Esophagus squamous epithelium (tissue), 5 donors: ENCODE measurements around the gene RNF168. TPM values are rescaled to one million over a fixed set of nuclear protein-coding genes. Genes with fewer than 3 reads are reported as not detected.
A peak's percentile ranks its signal among the peaks of the same experiment; 100 is the strongest.
"Not testable (repeated sequence)": the region's sequence is repeated elsewhere in the genome, so short reads cannot be mapped to it uniquely, and the experiment has no call there.

Experiments used
- DNase-seq: peaks from one replicate; lab custom pipeline; 2025; lab: John Stamatoyannopoulos, UW
- H3K27ac ChIP-seq, 4 donors: fragments of 200-600 bp; sonication (generic); one replicate each; pipeline ENCODE4 v1.5.1; 2016 to 2019; ENCODE audit warnings: mild to moderate bottlenecking in 1 of 4
- H3K27me3 ChIP-seq, 4 donors: fragments of 200-600 bp; sonication (generic); 1 replicate in 3 of 4; 2 replicates in 1 of 4; pipeline versions ENCODE4 v1.5.1 to v1.6.0; 2017 to 2021; ENCODE audit warnings: antibody characterized with exemption in 1 of 4
- H3K36me3 ChIP-seq, 3 donors: fragments of 200-600 bp; sonication (generic); one replicate each; pipeline ENCODE4 v1.5.1; 2016 to 2019
- H3K4me1 ChIP-seq, 3 donors: fragments of 200-600 bp; sonication (generic); one replicate each; pipeline ENCODE4 v1.5.1; 2017 to 2019
- H3K4me3 ChIP-seq, 4 donors: fragments of 200-600 bp; sonication (generic); 1 replicate in 3 of 4; 2 replicates in 1 of 4; pipeline ENCODE4 v1.5.1; 2016 to 2019; ENCODE audit warnings: mild to moderate bottlenecking in 2 of 4, moderate library complexity in 1 of 4
- H3K9me3 ChIP-seq, 3 donors: fragments of 200-600 bp; sonication (generic); one replicate each; pipeline ENCODE4 v1.5.1; 2016 to 2019
- CTCF ChIP-seq, 6 experiments: fragments of 450-650 bp in 4 of 6; fragments of 200-600 bp in 2 of 6; sonication (generic) in 2 of 6; IDR thresholded peaks; one replicate each; pipeline ENCODE4 v1.5.1; 2016 to 2019; ENCODE audit warnings: antibody characterized with exemption in 6 of 6, mild to moderate bottlenecking in 4 of 6, moderate library complexity in 4 of 6
- POLR2A ChIP-seq, 4 donors: fragments of 450-650 bp; IDR thresholded peaks; one replicate each; pipeline ENCODE4 v1.6.1; 2017; ENCODE audit warnings: antibody characterized with exemption in 4 of 4, mild to moderate bottlenecking in 4 of 4, moderate library complexity in 3 of 4
- WGBS, 2 donors: methylation state at CpG; one replicate each; pipeline ENCODE4 v1.1.5; 2018; 5-methylcytosine and 5-hydroxymethylcytosine counted together
- intact Hi-C: fragments of 100-400 bp; cut with DNase I; formaldehyde crosslinking; loops from one replicate; pipeline ENCODE4 v1.15.0; 2022
- total RNA-seq, 4 donors: library from RNA; depleted of rRNA; stranded (reverse); fragments of >200 nt; gene quantifications; one replicate each; pipeline ENCODE4 v1.1.0, GENCODE V29; 2016
- donor health status: DM: yes; HTN: yes; CAD: no.

The RNF168 gene
- total RNA-seq, 4 donors from 2014 or later = 13.0 to 23.8 (median 19.6) TPM

- intact Hi-C loops = no loop called here
- H3K27ac ChIP-seq = no peak overlapping the region
These were observed 10.8 kb upstream of the RNF168 start for GRCh38 chr3:196514350-196514716.

DNA sequence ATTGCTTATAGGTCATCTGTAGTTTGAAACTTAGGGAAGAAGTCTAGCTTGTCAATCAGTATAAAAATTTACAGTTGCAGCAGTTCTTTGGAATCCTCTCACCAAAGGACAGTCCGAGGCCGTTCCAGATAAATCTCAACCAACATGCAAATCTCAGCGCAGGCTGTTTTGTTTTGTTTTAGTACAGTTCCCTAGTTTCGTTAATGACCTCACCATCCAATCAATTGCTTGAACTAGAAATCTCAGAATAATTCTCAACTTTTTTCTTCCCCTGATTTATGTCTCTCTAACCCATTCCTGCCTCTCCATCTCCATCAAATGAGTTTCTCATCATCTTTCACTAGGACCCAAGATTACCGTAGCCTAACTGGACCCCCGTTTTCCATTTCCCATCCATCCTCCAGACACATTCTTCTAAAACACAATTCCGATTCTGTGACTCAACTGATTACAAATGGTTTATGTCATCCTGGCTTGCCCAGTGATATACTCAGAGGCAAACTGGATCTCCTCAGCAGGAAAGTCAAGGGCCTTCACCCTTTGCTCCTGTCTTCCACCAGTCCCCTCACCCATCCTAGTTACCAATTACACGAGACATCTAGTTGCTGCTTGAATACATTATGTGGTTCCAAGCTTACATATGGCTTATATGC is 10.3 kb upstream of the RNF168 start:
- Histone ChIP-seq H3K9me3 (peaks cover 0 to 12% (median 2%) of the 10 kb centered on the region in 3 donors), H3K27me3 (no peaks in the 10 kb centered on the region), H3K36me3 (no peaks in the 10 kb centered on the region), H3K4me1 (peaks cover 0 to 28% (median 0%) of the 10 kb centered on the region in 3 donors), H3K27ac (no peak overlapping the region), H3K4me3 (no peak overlapping the region)
- no peak for DNase-seq
- TF ChIP-seq POLR2A (IDR thresholded peaks at IDR 0.05) (no peak), CTCF (IDR thresholded peaks at IDR 0.05) (no peak)
- intact Hi-C loops = no loop called here
- 75 to 76% methylated on average over 8 of the region's 8 CpGs for WGBS, 2 donors

More at GRCh38 chr3:196514350-196514716, 10.8 kb upstream of the RNF168 start:
- 94 to 95% methylated on average over 1 of the region's 1 CpG for WGBS, 2 donors
- no peak overlapping the region for H3K4me3 ChIP-seq
- TF ChIP-seq POLR2A (IDR thresholded peaks at IDR 0.05) (no peak), CTCF (IDR thresholded peaks at IDR 0.05) (no peak)
- H3K4me1 ChIP-seq = peaks cover 0 to 28% (median 0%) of the 10 kb centered on the region in 3 donors
- H3K27me3 ChIP-seq = no peaks in the 10 kb centered on the region
- no peak for DNase-seq
- no peaks in the 10 kb centered on the region for H3K36me3 ChIP-seq
- H3K9me3 ChIP-seq = peaks cover 0 to 17% (median 7%) of the 10 kb centered on the region in 3 donors

GRCh38 chr3:196511646-196512425 is 8.3 kb upstream of the RNF168 start:
- H3K4me3 ChIP-seq, H3K36me3 ChIP-seq, H3K9me3 ChIP-seq, intact Hi-C loops, H3K27me3 ChIP-seq, DNase-seq: not testable (repeated sequence)
- WGBS, 2 donors = 16 to 59% methylated on average over 10 to 12 of the region's 15 CpGs
- peaks cover 0 to 15% (median 0%) of the 10 kb centered on the region in 3 donors for H3K4me1 ChIP-seq
- H3K27ac ChIP-seq = peak overlapping the region; percentile 46 to 83 (median 66)

DNA sequence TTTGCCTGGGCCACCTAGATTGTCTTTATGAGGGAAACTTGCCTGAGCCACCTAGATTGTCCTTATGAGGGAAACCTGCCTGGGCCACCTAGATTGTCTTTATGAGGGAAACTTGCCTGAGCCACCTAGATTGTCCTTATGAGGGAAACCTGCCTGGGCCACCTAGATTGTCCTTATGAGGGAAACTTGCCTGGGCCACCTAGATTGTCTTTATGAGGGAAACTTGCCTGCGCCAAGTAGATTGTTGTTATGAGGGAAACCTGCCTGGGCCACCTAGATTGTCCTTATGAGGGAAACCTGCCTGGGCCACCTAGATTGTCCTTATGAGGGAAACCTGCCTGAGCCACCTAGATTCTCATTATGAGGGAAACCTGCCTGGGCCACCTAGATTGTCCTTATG is 7.5 kb upstream of the RNF168 start:
- DNase-seq, intact Hi-C loops, H3K9me3 ChIP-seq, H3K27me3 ChIP-seq, H3K36me3 ChIP-seq, H3K4me3 ChIP-seq: not testable (repeated sequence)
- Histone ChIP-seq H3K4me1 (peaks cover 0 to 15% (median 0%) of the 10 kb centered on the region in 3 donors), H3K27ac (peak overlapping the region in 1 of 4 donors; percentile 13)
- 83 to 100% methylated on average over 1 of the region's 1 CpG for WGBS, 2 donors

DNA sequence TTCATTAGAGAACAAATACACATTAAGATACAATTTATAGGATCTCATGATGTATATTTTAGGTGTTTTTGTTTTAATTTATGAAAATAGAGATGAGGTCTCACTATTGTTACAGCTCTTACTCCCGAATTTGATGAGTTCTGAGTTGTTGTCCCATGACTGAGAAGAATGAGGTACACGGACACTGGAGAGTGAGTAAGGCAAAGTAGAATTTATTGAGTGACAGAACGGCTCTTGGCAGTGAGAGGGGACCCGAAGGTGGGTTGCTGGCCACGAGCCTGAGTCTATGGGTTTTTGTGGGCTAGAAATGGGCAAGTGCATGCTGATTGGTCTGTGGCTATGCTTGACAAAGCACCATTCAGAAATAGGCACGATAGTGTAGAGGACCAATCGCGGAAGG is 3.1 kb upstream of the RNF168 start:
- peaks cover 4 to 19% (median 5%) of the 10 kb centered on the region in 3 donors for H3K4me1 ChIP-seq
- WGBS, 2 donors = 89 to 93% methylated on average over 8 of the region's 8 CpGs
- DNase-seq = no peak
- no peaks in the 10 kb centered on the region for H3K36me3 ChIP-seq
- intact Hi-C loops = no loop called here
- no peaks in the 10 kb centered on the region for H3K9me3 ChIP-seq
- peak overlapping the region in 1 of 4 donors; percentile 43 for H3K27ac ChIP-seq
- TF ChIP-seq POLR2A (IDR thresholded peaks at IDR 0.05) (no peak), CTCF (IDR thresholded peaks at IDR 0.05) (no peak)
- H3K27me3 ChIP-seq = no peaks in the 10 kb centered on the region
- H3K4me3 ChIP-seq = no peak overlapping the region

DNA sequence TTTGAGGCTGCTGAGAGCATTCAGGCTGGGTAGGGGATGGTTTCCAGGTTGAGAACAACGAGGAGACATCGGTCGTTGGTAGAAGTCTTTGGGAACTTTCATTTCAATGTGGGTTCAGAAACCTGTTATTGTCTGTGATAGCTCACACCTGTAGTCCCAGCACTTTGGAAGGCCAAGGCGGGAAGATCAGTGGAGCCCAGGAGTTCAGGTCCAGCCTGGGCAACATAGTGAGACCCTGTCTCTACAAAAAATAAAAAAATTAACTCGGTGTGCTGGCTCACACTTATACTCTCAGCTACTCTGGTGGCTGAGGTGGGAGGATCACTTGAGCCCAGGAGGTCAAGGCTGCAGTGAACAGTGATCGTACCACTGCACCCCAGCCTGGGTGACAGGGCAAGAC is 988 bp upstream of the RNF168 start:
- no peaks in the 10 kb centered on the region for H3K36me3 ChIP-seq
- WGBS, 2 donors = 95% methylated on average over 6 of the region's 6 CpGs
- H3K9me3 ChIP-seq = no peaks in the 10 kb centered on the region
- peaks cover 10 to 39% (median 12%) of the 10 kb centered on the region in 3 donors for H3K4me1 ChIP-seq
- H3K27me3 ChIP-seq = no peaks in the 10 kb centered on the region
- no peak overlapping the region for H3K4me3 ChIP-seq
- TF ChIP-seq CTCF (IDR thresholded peaks at IDR 0.05) (no peak), POLR2A (IDR thresholded peaks at IDR 0.05) (no peak)
- peak overlapping the region; percentile 94 to 98 (median 98) for H3K27ac ChIP-seq
- DNase-seq = no peak
- intact Hi-C loops = loop anchor here (5.0 kb wide), 1 partner anchor 72 kb away; the partner anchor contains the start of gene UBXN7

- DNase-seq, H3K36me3 ChIP-seq, H3K9me3 ChIP-seq, H3K27me3 ChIP-seq: not testable (repeated sequence)
- intact Hi-C loops = loop anchor here (5.0 kb wide), 1 partner anchor 72 kb away; the partner anchor contains the start of gene UBXN7
- 13 to 17% methylated on average over 6 to 7 of the region's 7 CpGs for WGBS, 2 donors
- Histone ChIP-seq H3K27ac (peak overlapping the region; percentile 94 to 98 (median 98)), H3K4me1 (peaks cover 10 to 45% (median 12%) of the 10 kb centered on the region in 3 donors), H3K4me3 (peak overlapping the region; percentile 79 to 97 (median 86))
These were observed 470 bp upstream of the RNF168 start for GRCh38 chr3:196504077-196504398.
